ENCODE data around the gene ACTR1A.

ACTR1A gene

GRCh38 chr10:102452672-102453340, 49.7 kb downstream of the ACTR1A start:
- peak; percentile 90 to 96 (median 92) for DNase-seq

- peak in 1 of 4 experiments; percentile 34 for DNase-seq
Observed at GRCh38 chr10:102451105-102451969, 51.2 kb downstream of the ACTR1A start, which contains the start of gene C10orf95. Gene C10orf95 (minus strand): TSS chr10:102451543. CDS start chr10:102451093, 450 bp downstream.

GRCh38 chr10:102450374-102451104, 52.0 kb downstream of the ACTR1A start:
- peak; percentile 91 to 96 (median 94) for DNase-seq

GRCh38 chr10:102450124-102450373, 52.5 kb downstream of the ACTR1A start:
- DNase-seq, result no peak

GRCh38 chr10:102449321-102450123, 53.0 kb downstream of the ACTR1A start:
- DNase-seq, result peak in 3 of 4 experiments; percentile 59 to 72 (median 60)

GRCh38 chr10:102444851-102445250, 57.7 kb downstream of the ACTR1A start:
- peak in 1 of 4 experiments; percentile 57 for DNase-seq

- DNase-seq, result no peak
Observed at GRCh38 chr10:102438374-102438773, 64.1 kb downstream of the ACTR1A start.

GRCh38 chr10:102437515-102437914, 65.0 kb downstream of the ACTR1A start:
- no peak for DNase-seq

GRCh38 chr10:102436312-102436711, 66.2 kb downstream of the ACTR1A start:
- no peak for DNase-seq

GRCh38 chr10:102435529-102436233, 66.8 kb downstream of the ACTR1A start:
- DNase-seq, result peak in 3 of 4 experiments; percentile 51 to 79 (median 78)

- DNase-seq, result no peak
Observed at GRCh38 chr10:102435133-102435497, 67.4 kb downstream of the ACTR1A start.

GRCh38 chr10:102434394-102435132, 67.9 kb downstream of the ACTR1A start:
- peak in 3 of 4 experiments; percentile 57 to 66 (median 58) for DNase-seq

GRCh38 chr10:102433619-102434046, 68.9 kb downstream of the ACTR1A start:
- DNase-seq, result peak; percentile 47 to 76 (median 75)

- peak; percentile 98 for DNase-seq
Observed at GRCh38 chr10:102432162-102432950, 70.2 kb downstream of the ACTR1A start, which contains the start of gene CUEDC2. Gene CUEDC2 (minus strand): TSS chr10:102432574. CDS start chr10:102425188, 7,386 bp downstream.

GRCh38 chr10:102431452-102432124, 70.9 kb downstream of the ACTR1A start:
- peak in 1 of 4 experiments; percentile 39 for DNase-seq

GRCh38 chr10:102429468-102429867, 73.0 kb downstream of the ACTR1A start:
- DNase-seq, result no peak
